ENCODE results near the gene ZXDC. TPM values are rescaled to one million over a fixed set of nuclear protein-coding genes. Genes with fewer than 3 reads are reported as not detected.

The ZXDC gene
- total RNA-seq, 4 donors from 2014 or later = 25.9 to 47.6 (median 35.3) TPM

- Histone ChIP-seq H3K4me3 (no peak overlapping the region), H3K36me3 (no peaks in the 10 kb centered on the region), H3K27ac (no peak overlapping the region), H3K9me3 (no peaks in the 10 kb centered on the region), H3K27me3 (peaks cover 11% of the 10 kb centered on the region), H3K4me1 (no peaks in the 10 kb centered on the region)
- ATAC-seq = no peak
- TF ChIP-seq EP300 (IDR thresholded peaks at IDR 0.05) (no peak), CTCF (IDR thresholded peaks at IDR 0.05) (no peak), POLR2A (IDR thresholded peaks at IDR 0.05) (no peak), POLR2AphosphoS5 (IDR thresholded peaks at IDR 0.05) (no peak)
- 40% methylated on average over 1 of the region's 18 CpGs; no CpG with 5 or more reads in 1 of the 2 donors for WGBS, 2 donors (ENCODE audit: low coverage in 1 of 2)
These were observed 34.1 kb upstream of the ZXDC start for GRCh38 chr3:126509597-126510307.

GRCh38 chr3:126508564-126508964 lies 32.9 kb upstream of the ZXDC start:
- Histone ChIP-seq H3K36me3 (no peaks in the 10 kb centered on the region), H3K27ac (no peak overlapping the region), H3K4me3 (no peak overlapping the region), H3K4me1 (no peaks in the 10 kb centered on the region), H3K27me3 (peaks cover 21% of the 10 kb centered on the region), H3K9me3 (no peaks in the 10 kb centered on the region)
- TF ChIP-seq EP300 (IDR thresholded peaks at IDR 0.05) = no peak
- no peak for TF ChIP-seq POLR2AphosphoS5 (IDR thresholded peaks at IDR 0.05)
- TF ChIP-seq CTCF (IDR thresholded peaks at IDR 0.05) = no peak
- no peak for TF ChIP-seq POLR2A (IDR thresholded peaks at IDR 0.05)
- ATAC-seq = no peak
- WGBS, 2 donors (ENCODE audit: low coverage in 1 of 2) = no CpG with 5 or more reads among the region's 4 CpGs

- no peaks in the 10 kb centered on the region for H3K36me3 ChIP-seq
- peaks cover 21% of the 10 kb centered on the region for H3K27me3 ChIP-seq
- no peak overlapping the region for H3K4me3 ChIP-seq
- no peaks in the 10 kb centered on the region for H3K9me3 ChIP-seq
- H3K4me1 ChIP-seq = no peaks in the 10 kb centered on the region
- 30 to 86% methylated on average over 2 to 7 of the region's 9 CpGs for WGBS, 2 donors (ENCODE audit: low coverage in 1 of 2)
- no peak overlapping the region for H3K27ac ChIP-seq
- no peak for ATAC-seq
- TF ChIP-seq POLR2A (IDR thresholded peaks at IDR 0.05) (no peak), EP300 (IDR thresholded peaks at IDR 0.05) (no peak)
These were observed 32.2 kb upstream of the ZXDC start for GRCh38 chr3:126507886-126508285.

GRCh38 chr3:126503701-126504100 lies 28.0 kb upstream of the ZXDC start:
- Histone ChIP-seq H3K27ac (no peak overlapping the region), H3K27me3 (peaks cover 31% of the 10 kb centered on the region), H3K36me3 (no peaks in the 10 kb centered on the region), H3K9me3 (no peaks in the 10 kb centered on the region), H3K4me1 (no peaks in the 10 kb centered on the region), H3K4me3 (no peak overlapping the region)
- ATAC-seq = no peak
- WGBS, 2 donors (ENCODE audit: low coverage in 1 of 2) = 83% methylated on average over 2 of the region's 10 CpGs; no CpG with 5 or more reads in 1 of the 2 donors
- TF ChIP-seq CTCF (IDR thresholded peaks at IDR 0.05) (no peak), POLR2A (IDR thresholded peaks at IDR 0.05) (no peak), EP300 (IDR thresholded peaks at IDR 0.05) (no peak)

- no peak for ATAC-seq
- H3K4me1 ChIP-seq = no peaks in the 10 kb centered on the region
- no peak overlapping the region for H3K27ac ChIP-seq
- no peak overlapping the region for H3K4me3 ChIP-seq
- H3K9me3 ChIP-seq = no peaks in the 10 kb centered on the region
- 57% methylated on average over 1 of the region's 1 CpG; no CpG with 5 or more reads in 1 of the 2 donors for WGBS, 2 donors (ENCODE audit: low coverage in 1 of 2)
- peaks cover 31% of the 10 kb centered on the region for H3K27me3 ChIP-seq
- TF ChIP-seq POLR2AphosphoS5 (IDR thresholded peaks at IDR 0.05) = no peak
- TF ChIP-seq EP300 (IDR thresholded peaks at IDR 0.05) = no peak
- TF ChIP-seq CTCF (IDR thresholded peaks at IDR 0.05) = no peak
- TF ChIP-seq POLR2A (IDR thresholded peaks at IDR 0.05) = no peak
- H3K36me3 ChIP-seq = no peaks in the 10 kb centered on the region
These were observed 27.0 kb upstream of the ZXDC start for GRCh38 chr3:126502656-126503055.

Measured in gastroesophageal sphincter (tissue), 4 donors.